Hepatocyte (in vitro differentiated cells): ENCODE measurements around the gene TUBA8.
"Not testable (repeated sequence)": the region's sequence is repeated elsewhere in the genome, so short reads cannot be mapped to it uniquely, and the experiment has no call there.

ENCODE experiments used
- EZH2 ChIP-seq: fragments of 200-600 bp; sonication (generic); IDR thresholded peaks from 2 replicates; pipeline ENCODE4 v1.6.1; 2016; ENCODE audit warnings: antibody characterized with exemption, mild to moderate bottlenecking, borderline replicate concordance
- TF ChIP-seq, protein P1 (sequence below): fragments of 200-600 bp; sonication (generic); IDR thresholded peaks from 2 replicates; pipeline ENCODE4 v1.5.1; 2016; ENCODE audit warnings: antibody characterized with exemption, mild to moderate bottlenecking; ENCODE audit not compliant: poor library complexity

DNA sequence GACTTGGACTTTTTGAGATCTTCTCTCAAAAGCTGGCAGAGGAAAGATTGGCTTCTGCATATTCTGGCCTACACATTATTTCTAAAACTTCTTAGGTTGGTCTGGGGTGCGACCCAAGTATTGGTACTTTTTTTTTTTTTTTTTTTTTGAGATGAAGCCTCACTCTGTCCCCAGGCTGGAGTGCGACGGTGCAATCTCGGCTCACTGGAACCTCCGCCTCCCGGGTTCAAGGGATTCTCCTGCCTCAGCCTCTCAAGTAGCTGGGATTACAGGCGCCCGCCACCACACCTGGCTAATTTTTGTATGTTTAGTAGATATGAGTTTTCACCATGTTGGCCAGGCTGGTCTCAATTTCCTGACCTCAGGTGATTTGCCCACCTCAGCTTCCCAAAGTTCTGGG lies 50.0 kb downstream of the TUBA8 start:
- TF ChIP-seq, protein P1, sequence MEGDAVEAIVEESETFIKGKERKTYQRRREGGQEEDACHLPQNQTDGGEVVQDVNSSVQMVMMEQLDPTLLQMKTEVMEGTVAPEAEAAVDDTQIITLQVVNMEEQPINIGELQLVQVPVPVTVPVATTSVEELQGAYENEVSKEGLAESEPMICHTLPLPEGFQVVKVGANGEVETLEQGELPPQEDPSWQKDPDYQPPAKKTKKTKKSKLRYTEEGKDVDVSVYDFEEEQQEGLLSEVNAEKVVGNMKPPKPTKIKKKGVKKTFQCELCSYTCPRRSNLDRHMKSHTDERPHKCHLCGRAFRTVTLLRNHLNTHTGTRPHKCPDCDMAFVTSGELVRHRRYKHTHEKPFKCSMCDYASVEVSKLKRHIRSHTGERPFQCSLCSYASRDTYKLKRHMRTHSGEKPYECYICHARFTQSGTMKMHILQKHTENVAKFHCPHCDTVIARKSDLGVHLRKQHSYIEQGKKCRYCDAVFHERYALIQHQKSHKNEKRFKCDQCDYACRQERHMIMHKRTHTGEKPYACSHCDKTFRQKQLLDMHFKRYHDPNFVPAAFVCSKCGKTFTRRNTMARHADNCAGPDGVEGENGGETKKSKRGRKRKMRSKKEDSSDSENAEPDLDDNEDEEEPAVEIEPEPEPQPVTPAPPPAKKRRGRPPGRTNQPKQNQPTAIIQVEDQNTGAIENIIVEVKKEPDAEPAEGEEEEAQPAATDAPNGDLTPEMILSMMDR, result not testable (repeated sequence)
- not testable (repeated sequence) for TF ChIP-seq EZH2
